ENCODE results near the gene ANXA2R.
"Not testable (repeated sequence)": the region's sequence is repeated elsewhere in the genome, so short reads cannot be mapped to it uniquely, and the experiment has no call there.

Gene ANXA2R

GRCh38 chr5:43060020-43060419 is 19.9 kb upstream of the ANXA2R start:
- DNase-seq, result not testable (repeated sequence)

GRCh38 chr5:43055098-43055497 is 15.0 kb upstream of the ANXA2R start:
- not testable (repeated sequence) for DNase-seq

GRCh38 chr5:43051684-43052083 is 11.6 kb upstream of the ANXA2R start:
- no peak for DNase-seq

- no peak for DNase-seq
Measured at GRCh38 chr5:43050384-43050783, 10.3 kb upstream of the ANXA2R start.

GRCh38 chr5:43049236-43049635 is 9.1 kb upstream of the ANXA2R start:
- no peak for DNase-seq

- no peak for DNase-seq
Measured at GRCh38 chr5:43046474-43046873, 6.4 kb upstream of the ANXA2R start.

GRCh38 chr5:43045236-43045635 is 5.1 kb upstream of the ANXA2R start:
- no peak for DNase-seq

GRCh38 chr5:43044181-43044914 is 4.2 kb upstream of the ANXA2R start:
- DNase-seq, result no peak

GRCh38 chr5:43043400-43043756 is 3.3 kb upstream of the ANXA2R start:
- no peak for DNase-seq

- DNase-seq, result peak; percentile 85
Measured at GRCh38 chr5:43042626-43043399, 2.7 kb upstream of the ANXA2R start.

- peak; percentile 54 for DNase-seq
Measured at GRCh38 chr5:43042176-43042625, 2.1 kb upstream of the ANXA2R start.

GRCh38 chr5:43041669-43042175 is 1.6 kb upstream of the ANXA2R start:
- DNase-seq, result peak; percentile 56

GRCh38 chr5:43041110-43041668 is 1.1 kb upstream of the ANXA2R start:
- DNase-seq, result no peak

GRCh38 chr5:43039471-43040286 is 440 bp downstream of the ANXA2R start:
- peak; percentile 75 for DNase-seq

- no peak for DNase-seq
Measured at GRCh38 chr5:43039152-43039470, 1.0 kb downstream of the ANXA2R start.

- no peak for DNase-seq
Measured at GRCh38 chr5:43038496-43038989, 1.6 kb downstream of the ANXA2R start.

GRCh38 chr5:43037636-43038495 is 2.3 kb downstream of the ANXA2R start:
- DNase-seq, result no peak

GRCh38 chr5:43036856-43037635 is 3.1 kb downstream of the ANXA2R start:
- DNase-seq, result no peak

GRCh38 chr5:43036409-43036808 is 3.7 kb downstream of the ANXA2R start:
- DNase-seq, result no peak

GRCh38 chr5:43034591-43034968 is 5.5 kb downstream of the ANXA2R start:
- no peak for DNase-seq
